22Rv1 (cell line): ENCODE results near the gene VGLL4.

Source experiments
- H3K27ac ChIP-seq: fragments of 450-650 bp; 2 replicates; pipeline ENCODE4 v1.5.1; 2017
- CTCF ChIP-seq: fragments of 450-650 bp; IDR thresholded peaks from 2 replicates; pipeline ENCODE4 v1.5.1; 2017; ENCODE audit warnings: mild to moderate bottlenecking
- ZFX ChIP-seq: fragments of 450-650 bp; IDR thresholded peaks from 2 replicates; pipeline ENCODE4 v1.6.1; 2017; ENCODE audit warnings: antibody characterized with exemption, borderline replicate concordance

The VGLL4 gene

DNA sequence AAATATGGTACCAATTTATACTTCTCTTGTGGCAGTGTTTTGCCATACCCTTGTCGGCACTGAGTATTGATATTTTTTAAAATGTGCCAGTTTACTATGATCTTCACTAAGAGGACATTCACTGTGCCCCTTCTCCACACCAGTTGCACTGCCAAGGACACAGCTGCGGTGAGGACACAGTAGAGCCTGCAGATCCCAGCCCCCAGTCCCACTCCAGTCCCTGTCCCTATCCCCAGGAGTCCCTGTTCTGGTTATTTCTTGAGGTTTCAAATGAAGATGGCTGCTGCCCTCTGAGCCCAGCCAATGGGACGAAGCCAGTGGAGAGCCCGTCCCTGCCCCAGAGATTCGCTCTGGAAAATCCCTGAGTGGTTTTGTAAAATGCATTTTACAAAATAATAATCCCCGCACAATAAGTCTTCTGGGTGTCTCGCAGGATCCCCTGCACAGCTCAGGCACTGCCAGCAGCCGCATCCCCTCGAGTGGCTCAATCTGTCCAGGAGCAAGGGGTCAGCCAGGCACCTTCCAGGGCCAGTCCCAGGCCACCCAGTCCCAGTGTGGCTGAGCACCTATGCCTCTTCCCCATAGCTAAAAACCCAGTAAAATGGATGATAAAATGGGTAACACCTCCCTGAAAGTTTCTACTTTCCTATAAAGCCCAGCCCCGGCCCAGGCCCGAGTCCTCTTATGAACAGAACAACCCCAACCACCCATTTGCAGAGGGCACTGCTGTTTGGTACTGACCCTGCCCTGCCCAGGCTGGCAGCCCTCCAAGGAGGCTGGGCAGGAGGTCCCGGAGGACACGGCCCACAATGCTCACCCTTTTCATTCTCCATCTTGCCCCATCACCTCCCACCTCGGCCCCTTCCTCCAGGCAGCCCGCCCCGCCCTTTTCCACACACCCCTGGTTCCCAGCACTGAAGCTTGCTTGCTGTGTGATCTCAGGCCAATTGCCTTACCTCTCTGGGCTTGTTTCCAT is 91.1 kb downstream of the VGLL4 start:
- no peak for TF ChIP-seq ZFX
- no peak for TF ChIP-seq CTCF
- peak overlapping the region; percentile 57 for H3K27ac ChIP-seq

DNA sequence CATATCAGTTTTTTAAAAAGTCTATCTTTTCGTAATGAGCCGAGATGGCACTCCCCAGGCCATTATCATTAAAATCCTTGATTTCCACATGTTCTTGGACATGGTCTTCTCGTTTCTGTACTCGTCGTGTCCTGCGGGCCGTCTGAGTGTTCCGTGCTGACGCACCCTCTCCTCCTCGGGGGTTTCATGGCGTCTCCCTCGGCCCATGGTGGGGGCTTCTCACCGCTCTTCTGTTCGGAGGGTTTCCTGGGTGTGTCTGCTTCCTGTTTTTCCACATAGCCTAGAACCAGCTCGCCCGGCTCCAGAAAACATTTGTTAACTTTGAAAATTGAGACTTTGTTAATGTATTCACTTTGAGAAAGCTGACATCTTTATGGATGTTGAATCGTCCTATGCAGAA is 92.7 kb downstream of the VGLL4 start:
- TF ChIP-seq ZFX (no peak), CTCF (no peak)
- H3K27ac ChIP-seq = no peak overlapping the region

DNA sequence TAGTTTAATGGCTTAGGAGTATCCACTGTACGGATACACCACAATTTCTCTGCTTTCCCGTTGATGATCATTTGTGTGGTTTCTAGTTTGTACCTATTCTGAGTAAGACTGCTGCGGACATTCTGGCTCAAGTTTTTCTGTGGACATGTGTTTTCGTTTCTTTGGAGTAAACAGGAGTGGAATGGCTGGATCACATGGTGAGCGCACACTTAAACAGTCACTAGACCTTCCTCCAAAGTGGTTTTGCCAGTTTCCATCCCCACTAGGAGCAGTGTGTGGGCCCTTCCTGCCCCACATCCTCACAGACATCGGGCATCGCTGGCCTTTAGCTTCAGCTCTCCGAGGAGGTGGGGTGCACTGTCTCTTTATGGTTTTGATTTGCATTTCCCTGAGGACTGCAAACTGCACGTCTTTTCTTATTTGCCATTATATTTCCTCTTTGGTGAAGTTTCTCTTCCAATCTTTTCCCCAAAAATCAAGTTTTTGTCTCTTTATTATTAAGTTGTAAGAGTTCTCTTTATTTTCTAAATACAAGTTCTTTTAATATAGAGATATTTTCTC is 94.1 kb downstream of the VGLL4 start:
- TF ChIP-seq CTCF (no peak), ZFX (no peak)
- no peak overlapping the region for H3K27ac ChIP-seq

DNA sequence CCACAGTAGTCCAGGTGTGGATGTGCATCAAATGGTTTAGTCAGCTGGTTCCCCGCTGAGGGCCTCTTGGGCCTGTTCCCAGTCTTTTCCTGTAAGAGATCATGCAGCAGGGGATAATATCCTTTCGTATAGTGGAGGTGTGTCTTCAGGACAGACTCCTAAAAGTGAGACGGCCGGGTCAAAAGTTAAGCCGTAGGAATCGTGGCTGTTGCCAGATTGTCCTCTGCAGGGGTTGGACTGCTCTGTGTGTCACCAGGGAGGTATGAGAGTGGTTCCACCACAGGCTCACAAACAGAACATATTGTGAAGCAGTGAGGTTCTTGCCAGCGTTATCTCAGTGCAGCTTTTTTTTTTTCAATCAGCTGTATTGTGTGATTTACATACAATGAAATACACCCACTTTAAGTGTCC is 95.0 kb downstream of the VGLL4 start:
- TF ChIP-seq ZFX = no peak
- TF ChIP-seq CTCF = no peak
- no peak overlapping the region for H3K27ac ChIP-seq

DNA sequence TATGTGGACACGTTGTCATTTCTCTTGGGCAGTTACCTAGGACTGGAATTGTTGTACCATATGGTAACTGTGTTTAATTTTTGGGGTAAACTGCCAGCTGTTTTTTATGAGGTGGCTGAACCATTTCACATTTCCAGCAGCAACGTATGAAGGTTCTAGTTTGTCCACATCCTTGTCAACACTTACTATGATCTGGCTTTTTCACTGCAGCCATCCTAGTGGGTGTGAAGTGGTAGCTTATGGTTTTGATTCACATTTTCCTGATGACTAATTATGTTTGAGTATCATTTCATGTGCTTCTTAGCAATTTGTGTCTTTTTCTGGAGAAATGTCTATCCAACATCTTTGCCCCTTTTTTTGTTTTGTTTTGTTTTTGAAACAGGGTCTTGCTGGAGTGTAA is 96.2 kb downstream of the VGLL4 start:
- no peak for TF ChIP-seq CTCF
- no peak for TF ChIP-seq ZFX
- H3K27ac ChIP-seq = no peak overlapping the region

DNA sequence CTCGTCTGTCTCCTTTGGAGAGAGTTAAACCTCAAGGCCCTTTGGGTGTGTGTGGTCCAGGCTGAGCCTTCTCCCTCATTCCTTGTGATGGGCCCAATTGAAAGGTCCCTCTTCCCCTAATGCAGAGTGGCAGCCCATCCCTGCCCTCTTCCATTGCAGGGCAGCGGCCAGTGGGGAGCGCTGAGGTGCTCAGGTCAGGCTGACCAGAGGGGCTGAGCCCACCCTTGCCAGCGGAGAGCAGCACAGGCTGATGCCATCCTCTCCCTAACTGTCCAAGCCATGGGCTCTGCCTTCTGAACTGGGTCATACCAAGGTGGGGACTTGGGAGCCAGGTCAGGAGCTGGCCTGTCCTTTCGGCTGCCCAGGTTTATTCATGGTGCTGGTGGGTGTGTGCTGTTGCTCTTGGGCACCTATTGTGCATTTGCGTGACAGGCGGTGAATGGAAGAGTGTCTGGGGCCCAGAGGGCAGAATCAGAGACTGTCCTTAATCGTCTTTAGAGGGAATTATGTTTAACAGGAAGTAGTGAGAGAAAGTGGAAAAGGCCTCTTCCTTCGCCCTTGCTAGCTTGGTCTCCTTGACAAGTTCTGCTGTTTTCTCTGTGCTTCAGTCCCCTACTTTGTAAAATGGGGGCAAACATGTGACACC is 96.9 kb downstream of the VGLL4 start:
- TF ChIP-seq ZFX (no peak), CTCF (no peak)
- H3K27ac ChIP-seq = no peak overlapping the region
